NCI-H524 (cell line): Measurements from ENCODE around the gene LRRC45.

Experiments
- DNase-seq, 2 experiments: peaks; one replicate each; lab custom pipeline; 2025; lab: John Stamatoyannopoulos, UW

Gene LRRC45

DNA sequence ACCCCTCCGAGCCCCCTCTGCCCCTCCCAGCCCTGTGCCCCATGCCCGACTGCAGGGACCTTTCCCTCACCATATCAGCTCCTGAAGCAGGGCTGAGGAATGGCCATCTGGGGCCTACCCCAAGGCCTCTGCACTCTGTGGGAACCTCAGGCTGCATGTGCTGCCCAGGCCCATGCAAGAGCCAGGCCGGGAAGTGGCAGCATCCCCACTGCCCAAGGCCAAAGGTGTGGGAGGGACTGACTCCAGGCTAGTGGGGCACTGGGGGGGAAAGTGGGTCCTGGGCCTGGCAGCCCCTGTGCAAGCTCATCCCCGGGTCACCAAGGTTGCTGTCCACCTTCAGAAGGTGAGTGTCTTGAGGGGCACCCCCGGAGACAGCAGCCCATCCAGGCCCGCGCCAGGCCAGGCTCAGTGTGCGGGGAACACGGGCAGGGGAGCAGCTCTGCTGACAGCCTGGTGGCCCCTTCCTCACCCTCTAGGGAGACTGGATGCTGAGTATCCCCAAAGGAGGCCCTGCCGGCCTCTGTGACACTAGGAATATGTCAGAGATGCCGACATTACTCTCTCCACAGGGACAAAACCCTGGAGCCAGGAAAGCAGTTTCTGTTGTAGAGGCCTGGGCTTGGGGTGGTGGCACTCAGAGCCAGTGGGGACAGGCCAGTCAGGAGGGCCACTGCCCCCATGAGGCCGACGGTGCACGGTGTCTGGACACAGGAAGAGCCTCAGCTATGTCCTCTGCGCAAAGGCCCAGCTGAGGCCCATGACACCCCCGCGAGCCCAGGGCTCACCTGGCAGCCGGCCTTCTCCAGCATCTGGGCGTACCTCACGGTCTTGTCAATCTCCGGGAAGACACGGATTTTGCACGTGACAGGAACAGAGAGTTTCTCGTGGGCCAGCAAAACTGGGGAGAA, 39.2 kb downstream of the LRRC45 start:
- DNase-seq: no peak

DNA sequence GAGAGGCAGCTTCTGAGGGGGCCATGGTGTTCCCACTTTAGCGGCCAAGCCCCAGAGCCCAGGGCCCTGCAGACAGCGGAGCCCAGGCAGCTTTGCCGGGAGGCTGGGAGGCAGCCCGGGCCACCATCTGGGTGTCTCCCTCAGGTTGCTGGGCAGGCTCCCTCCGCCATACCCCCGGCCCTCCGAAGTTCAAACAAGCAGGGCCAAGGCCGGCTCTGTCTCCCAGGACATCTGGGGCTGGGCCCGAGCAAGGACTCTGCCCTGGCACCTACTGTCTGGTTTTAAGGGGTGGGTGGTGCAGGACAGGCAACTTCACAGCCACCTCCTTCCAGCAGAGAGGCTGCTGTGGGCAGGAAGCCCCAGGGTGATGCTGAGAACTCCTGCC, 39.9 kb downstream of the LRRC45 start:
- no peak for DNase-seq

DNA sequence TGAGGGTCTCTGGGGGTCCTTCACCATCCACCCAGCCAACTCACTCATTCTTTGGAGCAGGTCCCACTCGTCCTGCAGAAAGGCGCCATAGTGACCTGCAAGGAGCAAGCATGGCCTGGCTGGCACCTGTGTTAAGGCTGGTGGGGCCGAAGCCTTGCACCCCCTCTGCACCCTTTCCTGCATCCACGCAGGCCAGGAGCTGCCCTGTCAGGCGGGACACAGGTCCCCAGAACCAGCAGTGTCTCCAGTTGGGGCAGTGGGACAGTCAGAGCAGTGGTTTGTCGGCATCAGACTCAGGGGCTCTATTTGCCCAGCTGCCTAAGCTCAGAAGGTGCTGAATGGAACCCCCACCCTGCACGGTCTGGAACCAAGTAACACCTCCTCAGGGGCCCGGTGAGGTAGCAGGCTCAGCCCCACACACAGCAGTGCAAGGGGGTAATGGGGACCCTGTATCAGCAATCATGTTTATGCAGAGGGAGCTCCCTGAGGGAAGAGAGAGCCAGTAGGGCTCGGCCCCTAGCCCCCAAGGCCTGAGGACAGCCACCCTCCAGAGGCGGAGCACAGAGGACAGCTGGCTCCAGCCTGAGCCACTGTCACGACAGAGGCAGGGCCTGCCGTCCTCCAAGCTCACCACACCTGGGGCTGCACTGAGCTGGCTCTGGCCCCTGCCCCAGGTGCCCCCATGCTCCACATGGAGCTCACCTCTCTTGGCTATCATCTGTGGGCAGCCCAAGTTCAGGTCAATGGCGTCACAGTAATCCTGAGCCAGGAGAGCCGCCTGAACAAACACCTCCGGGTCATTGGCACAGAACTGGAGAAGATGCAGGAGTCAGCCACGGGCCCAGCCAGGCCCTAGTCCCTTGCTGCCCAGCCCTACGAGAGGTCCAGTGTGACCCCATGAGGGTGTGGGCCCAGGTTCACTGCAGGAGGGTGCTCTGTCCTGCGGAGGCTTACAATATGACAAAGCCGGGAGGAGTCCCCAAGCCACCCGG, 40.6 kb downstream of the LRRC45 start:
- no peak for DNase-seq

DNA sequence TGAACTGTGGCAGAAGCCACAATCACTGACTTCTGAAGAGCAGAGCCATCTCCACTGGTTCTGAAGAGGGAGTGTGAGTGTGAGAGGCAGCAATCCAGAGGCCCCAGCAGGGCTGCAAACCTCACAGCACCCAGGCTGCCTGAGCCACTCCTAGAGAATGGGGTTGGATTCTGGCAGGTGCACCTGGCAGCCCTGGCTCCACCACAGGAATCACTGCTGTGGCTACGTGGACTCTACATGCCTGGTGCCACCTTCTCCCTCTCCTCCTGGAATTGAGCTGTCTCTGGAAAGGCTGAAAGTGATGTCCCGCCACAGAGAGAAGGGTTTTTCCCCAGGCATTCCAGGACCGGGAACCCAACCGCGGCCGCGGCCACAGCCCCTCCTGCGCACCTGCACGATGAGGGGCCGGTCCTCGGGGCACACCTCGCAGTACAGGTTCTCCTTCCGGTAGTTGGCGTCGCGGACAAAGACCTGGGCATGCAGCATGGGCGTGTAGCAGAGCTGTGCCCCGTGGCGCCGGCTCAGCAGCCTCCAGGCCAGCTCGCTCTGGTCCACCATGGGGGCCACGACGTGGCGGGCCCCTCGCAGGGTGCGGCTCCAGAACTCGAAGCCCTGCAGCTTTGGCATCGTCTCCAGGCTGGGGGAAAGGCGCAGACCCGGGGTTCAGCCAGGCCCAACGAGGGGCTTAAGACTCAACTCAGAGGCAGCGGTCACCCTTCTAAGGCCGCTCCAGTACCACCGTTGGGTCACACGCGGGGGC, 41.5 kb downstream of the LRRC45 start:
- no peak for DNase-seq

DNA sequence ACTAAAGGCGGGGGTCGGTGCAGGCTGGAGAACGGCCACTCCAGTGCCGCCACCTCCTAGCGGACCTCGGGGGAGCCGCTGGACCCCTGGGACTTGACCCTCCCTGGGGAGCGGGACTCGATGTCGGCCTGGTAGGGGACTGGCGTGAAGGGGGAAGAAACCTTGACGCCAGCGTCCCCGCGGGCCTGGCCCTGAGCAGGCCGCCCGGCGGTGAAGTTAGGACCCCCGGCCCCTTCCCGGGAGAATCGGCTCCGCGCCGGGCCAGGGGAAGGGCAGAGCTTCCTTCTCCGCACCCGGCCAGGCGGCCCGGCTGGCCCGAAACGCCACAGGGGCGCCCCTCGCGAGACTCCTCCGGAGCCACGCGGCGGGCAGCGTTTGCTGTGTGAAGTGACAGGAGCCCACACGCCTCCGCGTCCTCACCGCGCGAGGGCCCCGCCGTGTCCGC, 42.1 kb downstream of the LRRC45 start:
- no peak for DNase-seq

DNA sequence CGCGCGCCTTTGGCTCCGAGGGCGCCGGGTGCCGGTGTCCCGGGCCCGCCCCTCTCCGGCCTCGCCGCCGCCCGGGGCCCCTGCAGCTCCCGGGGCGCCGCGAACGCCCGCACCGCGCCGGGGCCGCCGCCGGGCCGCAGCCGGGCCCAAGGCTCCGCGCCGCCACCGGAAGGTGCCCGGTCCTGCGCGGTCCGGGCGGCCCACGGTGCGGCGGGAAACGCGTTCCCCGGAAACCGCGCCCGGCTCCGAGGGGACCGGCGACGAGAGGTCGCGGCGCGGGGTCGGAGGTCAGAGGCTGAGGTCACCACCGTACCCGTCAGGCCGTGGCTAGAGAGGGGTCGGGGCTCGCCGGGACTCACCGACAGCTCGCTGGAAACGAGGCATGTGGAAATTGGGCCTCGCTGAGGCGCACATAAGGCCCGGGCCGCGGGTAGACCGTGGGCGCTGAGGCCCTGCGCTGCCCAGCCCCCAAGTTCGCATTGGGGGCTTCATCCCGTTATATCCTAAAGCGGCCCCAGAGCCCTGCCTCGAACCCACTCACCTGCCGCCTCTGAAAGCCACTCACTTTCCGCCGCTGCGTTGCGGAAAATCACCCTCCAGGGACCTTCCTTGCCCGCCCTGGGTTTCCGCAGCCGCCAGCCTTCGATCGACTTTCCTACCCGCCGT, 42.7 kb downstream of the LRRC45 start, which contains the start of gene DUS1L:
Gene DUS1L (minus strand): TSS at position 167 of the 666 bp plus-strand sequence. CDS start 745 bp downstream, outside the sequence.
- peak in 1 of 2 experiments; percentile 74 for DNase-seq

DNA sequence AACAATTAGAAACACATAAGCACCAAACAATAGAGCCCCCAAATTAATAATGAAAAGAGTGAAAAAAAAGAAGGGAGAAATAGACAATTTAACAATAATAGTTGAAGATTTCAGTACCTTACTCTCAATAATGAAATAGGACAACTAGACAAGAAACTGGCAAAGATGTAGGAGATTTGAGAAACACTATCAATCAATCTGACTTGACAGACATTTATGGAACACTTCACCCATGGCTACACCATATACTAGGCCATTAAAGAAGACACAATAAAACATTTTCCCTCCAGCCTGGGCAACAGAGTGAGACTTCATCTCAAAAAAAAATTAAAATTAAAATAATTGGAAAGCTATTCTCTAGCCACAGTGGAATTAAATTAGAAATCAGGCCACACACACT, 47.5 kb downstream of the LRRC45 start:
- DNase-seq: no peak

DNA sequence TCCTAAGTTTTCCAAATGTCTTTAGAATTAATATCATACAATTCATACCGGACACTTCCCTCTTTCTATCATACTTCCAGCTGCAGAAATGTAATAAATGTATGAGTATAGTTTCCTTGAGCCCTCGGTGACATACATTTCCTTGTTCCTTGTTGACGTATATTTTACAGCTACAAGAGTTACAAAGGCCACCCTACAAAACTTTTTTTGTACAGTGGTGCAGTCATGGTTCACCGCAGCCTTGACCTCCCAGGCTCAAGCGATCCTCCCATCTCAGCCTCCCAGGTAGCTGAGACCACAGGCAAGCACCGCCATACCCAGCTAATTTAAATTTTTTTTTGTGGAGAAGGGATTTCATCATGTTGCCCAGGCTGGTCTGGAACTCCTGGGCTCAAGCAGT, 49.7 kb downstream of the LRRC45 start:
- no peak for DNase-seq

DNA sequence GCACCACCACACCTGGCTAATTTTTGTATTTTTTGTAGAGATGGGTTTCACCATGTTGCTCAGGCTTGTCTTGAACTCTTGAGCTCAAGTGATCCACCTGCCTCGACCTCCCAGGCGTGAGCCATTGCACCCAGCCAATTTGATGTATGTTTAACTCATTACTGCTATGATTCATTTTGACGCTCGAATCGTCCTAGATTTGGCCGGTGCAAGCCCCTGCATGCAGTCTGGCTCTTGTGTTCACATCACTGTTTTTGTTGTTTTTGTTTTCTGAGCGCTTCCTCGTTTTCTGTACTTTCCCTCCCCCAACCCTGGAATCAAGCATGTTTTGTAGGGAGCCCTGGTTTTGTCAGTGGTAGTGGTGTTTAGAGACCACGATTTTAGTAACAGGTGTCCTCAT, 50.3 kb downstream of the LRRC45 start:
- DNase-seq: no peak

DNA sequence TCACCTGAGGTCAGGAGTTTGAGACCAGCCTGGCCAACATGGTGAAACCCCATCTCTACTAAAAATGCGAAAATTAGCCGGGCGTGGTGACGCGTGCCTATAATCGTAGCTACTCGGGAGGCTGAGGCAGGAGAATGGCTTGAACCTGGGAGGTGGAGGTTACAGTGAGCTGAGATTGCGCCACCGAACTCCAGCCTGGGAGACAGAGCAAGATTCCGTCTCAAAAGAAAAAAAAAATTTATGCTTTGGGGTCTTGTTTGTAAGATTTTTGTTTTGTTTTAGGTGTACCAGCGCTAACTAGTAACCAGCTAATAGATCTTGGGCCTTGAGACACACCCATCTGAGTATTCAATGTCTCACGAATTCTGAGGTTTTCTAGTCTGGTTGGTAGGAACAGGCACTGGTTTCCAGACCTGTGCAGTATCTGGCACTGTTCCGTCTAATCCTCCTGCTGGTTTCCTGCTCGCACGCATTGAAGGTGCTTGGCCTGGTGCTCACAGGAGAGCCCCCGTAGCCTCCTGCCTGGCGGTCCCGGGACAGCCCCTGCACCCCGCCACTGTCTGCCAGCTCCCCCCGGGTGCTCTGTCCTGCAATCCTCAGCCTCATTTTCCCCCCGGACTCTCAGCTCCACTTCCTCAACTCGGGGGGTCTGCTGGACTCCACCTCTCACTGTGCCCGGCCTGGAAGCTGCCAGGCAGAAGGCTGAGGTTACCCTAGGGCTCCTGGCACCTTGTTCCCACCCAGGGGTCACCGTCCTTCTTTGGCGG, 53.1 kb downstream of the LRRC45 start:
- no peak for DNase-seq

DNA sequence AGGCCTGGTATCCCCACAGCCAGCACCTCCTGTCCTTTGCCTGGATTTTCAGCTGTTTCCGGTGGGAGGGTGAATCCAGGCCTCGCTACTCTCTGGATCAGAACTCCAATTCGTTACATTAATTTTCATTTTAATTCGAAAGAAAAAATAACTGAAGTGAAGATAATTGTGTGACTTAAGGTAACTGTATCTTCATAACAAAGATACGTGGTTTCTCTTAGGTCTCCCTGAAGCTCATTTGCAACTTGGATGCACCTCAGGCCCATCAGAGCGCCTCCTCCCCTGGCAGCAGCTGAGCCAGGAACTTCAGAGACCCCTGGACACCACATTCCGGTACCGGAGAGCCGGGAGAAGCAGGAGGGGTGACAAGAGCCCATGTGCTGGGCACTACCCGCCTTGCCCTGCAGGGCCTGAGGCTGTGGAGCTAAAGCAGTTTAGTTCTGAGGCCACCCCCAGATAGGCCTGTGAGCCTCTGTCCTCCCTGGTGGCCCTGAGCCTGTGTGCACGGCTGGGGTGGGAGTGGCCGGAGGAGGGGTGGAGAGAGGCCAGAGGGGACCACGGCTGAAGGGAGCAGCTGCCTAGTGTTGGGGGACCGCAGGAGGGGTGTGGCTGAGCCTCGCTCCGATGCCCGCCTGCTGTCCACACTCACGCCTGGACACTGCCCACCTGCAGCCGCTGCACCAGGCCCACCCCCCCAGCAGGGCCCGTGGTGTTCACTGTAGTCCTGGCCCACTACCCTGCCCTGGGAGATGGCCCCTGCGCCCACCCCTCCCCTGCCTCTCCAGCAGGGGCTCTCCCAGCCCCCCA, 53.9 kb downstream of the LRRC45 start:
- DNase-seq: no peak

DNA sequence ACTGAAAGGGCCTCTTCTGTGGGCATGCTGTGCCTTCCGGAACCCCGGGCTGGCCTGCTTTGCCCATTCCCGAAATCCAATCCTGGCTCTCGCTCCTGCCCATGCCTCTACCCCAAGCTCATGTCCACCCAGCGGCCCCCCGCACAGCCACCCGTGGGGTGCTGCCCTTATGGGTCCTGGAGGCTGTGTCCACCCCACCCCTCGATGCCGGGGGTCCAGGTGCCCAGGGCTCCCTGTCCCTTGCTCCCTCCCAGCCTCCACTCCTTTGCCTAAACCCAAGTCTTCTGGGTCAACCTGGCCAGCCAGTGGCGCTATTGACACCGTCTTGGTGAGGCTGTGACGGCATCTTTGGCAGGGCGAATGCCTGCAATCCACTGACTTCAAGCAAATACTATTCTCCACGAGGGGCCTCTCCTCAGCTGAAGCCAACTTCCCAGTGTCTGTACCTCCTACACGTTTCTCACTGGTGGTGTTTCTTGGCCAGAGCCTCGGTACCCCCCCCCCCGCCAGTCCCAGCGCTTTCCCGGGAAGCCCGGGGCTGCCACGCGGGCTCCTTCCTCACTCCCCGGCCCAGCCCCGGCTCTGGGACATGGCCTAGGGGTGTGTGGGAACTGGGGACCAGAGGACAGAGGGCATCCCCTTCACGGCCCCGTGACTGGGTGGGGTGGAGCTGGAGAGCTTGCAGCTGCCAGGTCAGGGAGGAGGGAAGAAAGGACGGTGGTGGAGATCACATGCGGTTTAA, 54.7 kb downstream of the LRRC45 start:
- DNase-seq: no peak

DNA sequence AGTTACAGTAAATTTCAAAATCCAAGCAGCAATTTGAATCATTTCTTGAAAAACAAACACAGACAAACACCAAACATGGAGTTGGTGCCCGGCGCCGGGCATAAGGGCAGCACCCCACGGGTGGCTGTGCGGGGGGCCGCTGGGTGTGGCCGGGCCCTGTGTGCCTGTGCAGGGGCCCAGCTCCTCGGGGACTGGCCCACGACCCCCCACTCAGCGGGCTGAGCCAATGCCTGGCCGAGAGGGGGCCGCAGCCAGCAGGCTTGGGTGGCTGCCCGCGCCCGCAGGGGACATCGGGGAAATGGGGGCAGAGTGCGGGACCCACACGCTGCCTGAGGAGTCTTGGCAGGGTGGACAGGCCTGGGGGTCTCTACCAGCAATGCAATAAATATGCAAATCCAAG, 55.3 kb downstream of the LRRC45 start:
- no peak for DNase-seq

DNA sequence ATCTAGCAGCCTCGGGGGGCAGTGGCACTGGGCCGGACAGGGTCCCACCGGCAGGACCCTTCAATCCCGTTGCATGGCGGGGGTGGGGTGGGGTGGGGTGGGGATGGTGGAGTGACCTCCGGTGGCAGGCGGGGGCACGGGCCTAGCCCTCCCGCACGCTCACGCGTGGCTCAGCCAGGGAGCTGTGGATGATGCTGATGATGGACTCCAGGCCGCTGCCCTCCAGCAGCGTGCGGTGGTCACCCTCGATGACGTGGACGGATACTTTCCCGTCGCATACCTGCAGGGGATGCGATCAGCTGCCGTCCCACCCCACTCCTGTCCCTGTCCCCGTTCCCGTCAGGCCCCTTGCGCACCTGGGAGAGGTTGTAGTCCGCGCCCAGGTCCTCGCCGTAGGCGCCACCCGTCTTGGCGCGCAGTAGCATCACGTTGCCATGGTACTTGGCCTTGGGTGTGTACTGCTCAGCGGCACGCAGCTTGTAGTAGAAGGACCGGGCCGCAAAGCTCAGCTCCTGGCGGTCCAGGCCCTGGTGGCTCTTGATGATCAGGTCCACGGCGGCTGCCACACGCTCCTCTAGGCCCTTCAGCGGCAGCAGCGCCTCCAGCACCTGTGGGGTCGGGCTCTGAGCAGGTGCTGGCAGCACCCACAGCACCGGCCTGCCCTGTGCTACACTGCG, 56.0 kb downstream of the LRRC45 start:
- DNase-seq: no peak

DNA sequence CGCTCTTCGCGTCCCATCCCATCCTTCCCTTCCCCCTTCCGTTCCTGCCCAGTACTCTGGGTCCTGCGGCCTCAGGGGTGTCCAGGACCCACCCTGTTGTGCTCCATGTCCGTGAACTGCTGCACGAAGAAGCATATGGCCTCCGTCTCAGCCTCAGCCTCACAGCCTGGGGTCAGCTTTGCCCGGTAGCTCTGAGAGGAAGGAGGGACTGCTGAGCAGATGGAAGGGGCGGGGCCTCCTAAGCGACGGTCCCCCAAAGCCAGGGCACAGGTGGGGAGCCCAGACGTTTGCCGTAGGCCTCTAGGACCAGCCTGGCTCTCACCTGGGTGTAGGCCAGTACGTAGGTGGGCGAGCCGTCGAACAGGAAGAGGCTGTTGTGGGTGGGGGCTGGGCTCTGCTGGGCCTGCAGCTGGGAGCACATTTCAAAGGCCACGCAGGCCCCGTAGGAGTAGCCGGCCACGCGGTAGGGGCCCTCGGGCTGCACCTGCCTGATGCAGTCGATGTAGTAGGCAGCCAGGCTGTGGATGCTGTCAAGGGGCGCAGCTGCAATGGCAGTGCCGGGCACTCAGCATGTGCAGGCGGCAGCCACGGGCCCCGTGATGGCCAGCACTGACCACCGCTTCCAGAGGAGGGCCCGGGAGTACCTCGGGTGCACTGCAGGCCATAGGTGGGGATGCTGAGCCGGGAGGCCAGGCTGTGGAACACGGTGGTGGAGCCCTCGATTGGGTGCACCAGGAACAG, 57.1 kb downstream of the LRRC45 start:
- peak in 1 of 2 experiments; percentile 43 for DNase-seq
